CD8-positive, alpha-beta memory T cell (primary cell): ENCODE measurements around the gene CCDC85C. TPM values are rescaled to one million over a fixed set of nuclear protein-coding genes. Genes with fewer than 3 reads are reported as not detected.

ENCODE experiments used
- CTCF ChIA-PET: fragments of 350-600 bp; sonication (Branson Sonifier 250); formaldehyde crosslinking; loops from one replicate; lab custom pipeline; 2021; ENCODE audit warnings: antibody characterized with exemption; lab: Charles Lee
- POLR2A ChIA-PET: fragments of 350-600 bp; sonication (Branson Sonifier 250); formaldehyde crosslinking; loops from one replicate; lab custom pipeline; 2021; ENCODE audit warnings: antibody characterized with exemption; lab: Charles Lee
- DNase-seq, 5 donors: peaks; one replicate each; pipeline versions ENCODE4 v3.0.0 to v3.0.0-alpha.2; 2020 to 2022; ENCODE audit warnings: mixed read lengths in 1 of 5
- H3K27ac ChIP-seq: one replicate; pipeline ENCODE4 v1.7.0; 2013; ENCODE audit warnings: low read depth, mild to moderate bottlenecking, low read length, moderate library complexity
- H3K27me3 ChIP-seq: 2 replicates; pipeline ENCODE4 v1.7.0; 2013; ENCODE audit warnings: low read length, mild to moderate bottlenecking; ENCODE audit not compliant: insufficient read depth, poor library complexity, severe bottlenecking
- H3K36me3 ChIP-seq: 2 replicates; pipeline ENCODE4 v1.7.0; 2013; ENCODE audit warnings: mild to moderate bottlenecking, low read length, moderate library complexity; ENCODE audit not compliant: insufficient read depth
- H3K4me1 ChIP-seq: 2 replicates; pipeline ENCODE4 v1.7.0; 2013; ENCODE audit warnings: mild to moderate bottlenecking, low read length, moderate library complexity; ENCODE audit not compliant: insufficient read depth
- H3K4me3 ChIP-seq: 2 replicates; pipeline ENCODE4 v1.7.0; 2013; ENCODE audit warnings: mild to moderate bottlenecking, low read length
- H3K9me3 ChIP-seq: 2 replicates; pipeline ENCODE4 v1.7.0; 2013; ENCODE audit warnings: mild to moderate bottlenecking, low read length
- H3K27ac Mint-ChIP-seq, 8 donors: one replicate each; pipeline ENCODE4 v1.8.0; 2020 to 2021; ENCODE audit warnings: mixed read lengths in 8 of 8, mild to moderate bottlenecking in 6 of 8, inconsistent platforms in 3 of 8, moderate library complexity in 3 of 8
- H3K27me3 Mint-ChIP-seq, 2 donors: one replicate each; pipeline ENCODE4 v1.8.0; 2020 to 2021; ENCODE audit warnings: mixed read lengths in 2 of 2, mild to moderate bottlenecking in 1 of 2, moderate library complexity in 1 of 2
- H3K36me3 Mint-ChIP-seq, 3 donors: one replicate each; pipeline ENCODE4 v1.8.0; 2020 to 2021; ENCODE audit warnings: mixed read lengths in 3 of 3, inconsistent platforms in 1 of 3, mild to moderate bottlenecking in 1 of 3
- H3K4me1 Mint-ChIP-seq, 3 donors: one replicate each; pipeline ENCODE4 v1.8.0; 2020 to 2021; ENCODE audit warnings: mixed read lengths in 3 of 3, inconsistent platforms in 1 of 3, mild to moderate bottlenecking in 1 of 3
- H3K4me3 Mint-ChIP-seq, 7 donors: one replicate each; pipeline ENCODE4 v1.8.0; 2020 to 2021; ENCODE audit warnings: mixed read lengths in 7 of 7, mild to moderate bottlenecking in 6 of 7, moderate library complexity in 4 of 7, inconsistent platforms in 2 of 7
- H3K9me3 Mint-ChIP-seq, 5 donors: one replicate each; pipeline ENCODE4 v1.8.0; 2020 to 2022; ENCODE audit warnings: mixed read lengths in 5 of 5, mild to moderate bottlenecking in 3 of 5, moderate library complexity in 2 of 5, inconsistent platforms in 1 of 5
- polyA plus RNA-seq: library from polyadenylated mRNA; unstranded; fragments of 300-500 nt; fragmentation: Illumina TruSeq; gene quantifications from one replicate; pipeline ENCODE4 v1.2.3, GENCODE V29; 2021
- total RNA-seq, 2 experiments: library from RNA; stranded (reverse); gene quantifications; one replicate each; pipeline ENCODE4 v1.2.3, GENCODE V29; 2021

Gene CCDC85C
- total and polyA plus RNA-seq, 3 experiments from 2014 or later, result 1.2 to 5.3 (median 4.2) TPM

GRCh38 chr14:99570544-99571302 is 33.3 kb downstream of the CCDC85C start:
- Histone ChIP-seq H3K36me3 (no peaks in the 10 kb centered on the region), H3K9me3 (no peaks in the 10 kb centered on the region), H3K4me1 (no peaks in the 10 kb centered on the region), H3K4me3 (no peak overlapping the region), H3K27ac (no peak overlapping the region), H3K27me3 (no peaks in the 10 kb centered on the region)
- no peak overlapping the region for H3K27ac Mint-ChIP-seq
- H3K9me3 Mint-ChIP-seq, result no peaks in the 10 kb centered on the region
- H3K4me3 Mint-ChIP-seq, result peak overlapping the region in 1 of 7 donors; percentile 51
- CTCF ChIA-PET, result no interaction called here
- POLR2A ChIA-PET, result no interaction called here
- no peak for DNase-seq
- H3K36me3 Mint-ChIP-seq, result no peaks in the 10 kb centered on the region
- peaks cover 0 to 1% of the 10 kb centered on the region in 2 donors for H3K27me3 Mint-ChIP-seq
- H3K4me1 Mint-ChIP-seq, result peaks cover 0 to 31% (median 13%) of the 10 kb centered on the region in 3 donors

GRCh38 chr14:99569725-99570543 is 34.1 kb downstream of the CCDC85C start:
- peak overlapping the region in 1 of 7 donors; percentile 51 for H3K4me3 Mint-ChIP-seq
- H3K36me3 ChIP-seq, result no peaks in the 10 kb centered on the region
- ChIA-PET CTCF (no interaction called here), POLR2A (no interaction called here)
- no peaks in the 10 kb centered on the region for H3K4me1 ChIP-seq
- H3K27ac Mint-ChIP-seq, result peak overlapping the region in 2 of 8 donors; percentile 42 to 84
- peaks cover 0 to 26% (median 12%) of the 10 kb centered on the region in 3 donors for H3K4me1 Mint-ChIP-seq
- H3K9me3 ChIP-seq, result no peaks in the 10 kb centered on the region
- H3K36me3 Mint-ChIP-seq, result no peaks in the 10 kb centered on the region
- H3K27me3 Mint-ChIP-seq, result peaks cover 0 to 1% of the 10 kb centered on the region in 2 donors
- no peaks in the 10 kb centered on the region for H3K9me3 Mint-ChIP-seq
- H3K4me3 ChIP-seq, result no peak overlapping the region
- H3K27me3 ChIP-seq, result no peaks in the 10 kb centered on the region
- H3K27ac ChIP-seq, result no peak overlapping the region
- no peak for DNase-seq

- CTCF ChIA-PET, result no interaction called here
Observed at GRCh38 chr14:99568567-99569560, 35.1 kb downstream of the CCDC85C start.

GRCh38 chr14:99566390-99567354 is 37.3 kb downstream of the CCDC85C start:
- H3K9me3 Mint-ChIP-seq, result no peaks in the 10 kb centered on the region
- POLR2A ChIA-PET, result no interaction called here
- CTCF ChIA-PET, result no interaction called here
- Histone ChIP-seq H3K27me3 (no peaks in the 10 kb centered on the region), H3K4me1 (no peaks in the 10 kb centered on the region), H3K9me3 (no peaks in the 10 kb centered on the region), H3K4me3 (no peak overlapping the region), H3K36me3 (no peaks in the 10 kb centered on the region), H3K27ac (no peak overlapping the region)
- H3K4me3 Mint-ChIP-seq, result no peak overlapping the region
- DNase-seq, result no peak
- no peaks in the 10 kb centered on the region for H3K27me3 Mint-ChIP-seq
- H3K4me1 Mint-ChIP-seq, result peaks cover 0 to 22% (median 9%) of the 10 kb centered on the region in 3 donors
- H3K36me3 Mint-ChIP-seq, result no peaks in the 10 kb centered on the region
- H3K27ac Mint-ChIP-seq, result peak overlapping the region in 1 of 8 donors; percentile 42

More at GRCh38 chr14:99568567-99569560, 35.1 kb downstream of the CCDC85C start:
- Mint-ChIP-seq H3K36me3 (no peaks in the 10 kb centered on the region), H3K4me3 (no peak overlapping the region), H3K4me1 (peaks cover 0 to 26% (median 14%) of the 10 kb centered on the region in 3 donors), H3K27ac (peak overlapping the region in 1 of 8 donors; percentile 84), H3K27me3 (peaks cover 0 to 1% of the 10 kb centered on the region in 2 donors), H3K9me3 (no peaks in the 10 kb centered on the region)
- Histone ChIP-seq H3K9me3 (no peaks in the 10 kb centered on the region), H3K27ac (no peak overlapping the region), H3K4me1 (no peaks in the 10 kb centered on the region), H3K27me3 (no peaks in the 10 kb centered on the region), H3K4me3 (no peak overlapping the region), H3K36me3 (no peaks in the 10 kb centered on the region)
- no peak for DNase-seq
- POLR2A ChIA-PET, result no interaction called here

- no peak overlapping the region for H3K27ac ChIP-seq
- ChIA-PET POLR2A (no interaction called here), CTCF (no interaction called here)
- Mint-ChIP-seq H3K4me3 (no peak overlapping the region), H3K27me3 (no peaks in the 10 kb centered on the region), H3K27ac (no peak overlapping the region), H3K4me1 (peaks cover 0 to 22% (median 9%) of the 10 kb centered on the region in 3 donors), H3K9me3 (no peaks in the 10 kb centered on the region), H3K36me3 (no peaks in the 10 kb centered on the region)
- H3K4me1 ChIP-seq, result no peaks in the 10 kb centered on the region
- H3K4me3 ChIP-seq, result no peak overlapping the region
- no peaks in the 10 kb centered on the region for H3K9me3 ChIP-seq
- H3K36me3 ChIP-seq, result no peaks in the 10 kb centered on the region
- no peaks in the 10 kb centered on the region for H3K27me3 ChIP-seq
- no peak for DNase-seq
Observed at GRCh38 chr14:99566009-99566389, 38.0 kb downstream of the CCDC85C start.

GRCh38 chr14:99565383-99565782 is 38.6 kb downstream of the CCDC85C start:
- Mint-ChIP-seq H3K27ac (no peak overlapping the region), H3K27me3 (no peaks in the 10 kb centered on the region), H3K9me3 (no peaks in the 10 kb centered on the region), H3K36me3 (no peaks in the 10 kb centered on the region), H3K4me1 (peaks cover 0 to 22% (median 9%) of the 10 kb centered on the region in 3 donors), H3K4me3 (no peak overlapping the region)
- ChIA-PET CTCF (no interaction called here), POLR2A (no interaction called here)
- no peaks in the 10 kb centered on the region for H3K27me3 ChIP-seq
- no peaks in the 10 kb centered on the region for H3K36me3 ChIP-seq
- DNase-seq, result no peak
- no peaks in the 10 kb centered on the region for H3K9me3 ChIP-seq
- H3K27ac ChIP-seq, result no peak overlapping the region
- no peaks in the 10 kb centered on the region for H3K4me1 ChIP-seq
- no peak overlapping the region for H3K4me3 ChIP-seq

- Mint-ChIP-seq H3K9me3 (no peaks in the 10 kb centered on the region), H3K27ac (no peak overlapping the region), H3K27me3 (no peaks in the 10 kb centered on the region), H3K4me3 (no peak overlapping the region), H3K4me1 (peaks cover 0 to 19% (median 9%) of the 10 kb centered on the region in 3 donors), H3K36me3 (no peaks in the 10 kb centered on the region)
- POLR2A ChIA-PET, result no interaction called here
- Histone ChIP-seq H3K36me3 (no peaks in the 10 kb centered on the region), H3K4me3 (no peak overlapping the region), H3K27ac (no peak overlapping the region), H3K4me1 (no peaks in the 10 kb centered on the region), H3K9me3 (no peaks in the 10 kb centered on the region), H3K27me3 (no peaks in the 10 kb centered on the region)
- DNase-seq, result no peak
- CTCF ChIA-PET, result no interaction called here
Observed at GRCh38 chr14:99564926-99565259, 39.1 kb downstream of the CCDC85C start.
